Bronchial epithelial cell (primary cell): ENCODE data around the gene PARVA. TPM values are rescaled to one million over a fixed set of nuclear protein-coding genes. Genes with fewer than 3 reads are reported as not detected.
A peak's percentile ranks its signal among the peaks of the same experiment; 100 is the strongest.

ENCODE experiments used
- DNase-seq: peaks from one replicate; pipeline ENCODE4 v3.0.0-alpha.2; 2010; ENCODE audit warnings: low read depth
- FAIRE-seq: peaks from 2 replicates; lab custom pipeline; 2011; peaks lifted over from hg19 to GRCh38; lab: Jason Lieb, UNC
- H3K27me3 ChIP-seq: 2 replicates; pipeline ENCODE4 v1.5.1; 2011; ENCODE audit warnings: low read length; ENCODE audit not compliant: control insufficient read depth, insufficient read depth
- H3K36me3 ChIP-seq: 2 replicates; pipeline ENCODE4 v1.5.1; 2011; ENCODE audit warnings: low read length; ENCODE audit not compliant: control insufficient read depth, insufficient read depth
- H3K4me3 ChIP-seq: 2 replicates; pipeline ENCODE4 v1.5.1; 2011; ENCODE audit warnings: mild to moderate bottlenecking, low read depth, low read length, control low read depth
- CTCF ChIP-seq: IDR thresholded peaks from 2 replicates; pipeline ENCODE4 v1.5.1; 2011; ENCODE audit warnings: mild to moderate bottlenecking, moderate library complexity, low read length, control low read depth, inconsistent platforms; ENCODE audit not compliant: insufficient read depth, severe bottlenecking
- total RNA-seq: library from RNA; depleted of rRNA; stranded (reverse); fragments of >200 nt; gene quantifications from 2 replicates; pipeline ENCODE4 v1.2.1, GENCODE V29; 2014

Gene PARVA
- total RNA-seq, 1 donor from 2014 or later: 7.6 TPM

- Histone ChIP-seq H3K36me3 (no peaks in the 10 kb centered on the region), H3K27me3 (no peaks in the 10 kb centered on the region), H3K4me3 (no peak overlapping the region)
- no peak for TF ChIP-seq CTCF
- DNase-seq (no peak), FAIRE-seq (no peak)
Observed at GRCh38 chr11:12372111-12372510, 5.3 kb upstream of the PARVA start.

GRCh38 chr11:12375720-12376119 is 1.7 kb upstream of the PARVA start:
- TF ChIP-seq CTCF: no peak
- Histone ChIP-seq H3K36me3 (no peaks in the 10 kb centered on the region), H3K4me3 (no peak overlapping the region), H3K27me3 (no peaks in the 10 kb centered on the region)
- DNase-seq (no peak), FAIRE-seq (no peak)

- DNase-seq (no peak), FAIRE-seq (no peak)
- no peak overlapping the region for H3K4me3 ChIP-seq
- TF ChIP-seq CTCF: no peak
- H3K36me3 ChIP-seq: no peaks in the 10 kb centered on the region
- H3K27me3 ChIP-seq: no peaks in the 10 kb centered on the region
Observed at GRCh38 chr11:12376259-12377081, 901 bp upstream of the PARVA start.

GRCh38 chr11:12377824-12378593 is 638 bp downstream of the PARVA start:
- no peaks in the 10 kb centered on the region for H3K36me3 ChIP-seq
- H3K4me3 ChIP-seq: peak overlapping the region; percentile 63
- FAIRE-seq (no peak), DNase-seq (peak; percentile 76)
- TF ChIP-seq CTCF: no peak
- no peaks in the 10 kb centered on the region for H3K27me3 ChIP-seq

- no peaks in the 10 kb centered on the region for H3K27me3 ChIP-seq
- no peak overlapping the region for H3K4me3 ChIP-seq
- peaks cover 2% of the 10 kb centered on the region for H3K36me3 ChIP-seq
- no peak for TF ChIP-seq CTCF
- peak; percentile 65 for DNase-seq
- no peak for FAIRE-seq
Observed at GRCh38 chr11:12380565-12381325, 3.4 kb downstream of the PARVA start.
